GM18907 (cell line): Measurements from ENCODE around the gene CCDC63.

Experiments used
- ATAC-seq: cut with Tn5 transposase; IDR thresholded peaks from one replicate; pipeline ENCODE4 v1.9.1; 2021; ENCODE audit warnings: mild to moderate bottlenecking, moderate library complexity; ENCODE audit not compliant: unreplicated experiment

CCDC63 gene

GRCh38 chr12:110880651-110881050 is 33.9 kb downstream of the CCDC63 start:
- no peak for ATAC-seq

GRCh38 chr12:110883251-110883650 is 36.5 kb downstream of the CCDC63 start:
- ATAC-seq, result no peak

- ATAC-seq, result no peak
Observed at GRCh38 chr12:110885152-110885840, 38.5 kb downstream of the CCDC63 start.

GRCh38 chr12:110888256-110888991 is 41.6 kb downstream of the CCDC63 start:
- ATAC-seq, result no peak

- ATAC-seq, result no peak
Observed at GRCh38 chr12:110889361-110889760, 42.6 kb downstream of the CCDC63 start.

GRCh38 chr12:110893956-110894355 is 47.2 kb downstream of the CCDC63 start:
- no peak for ATAC-seq

- no peak for ATAC-seq
Observed at GRCh38 chr12:110896559-110896958, 49.8 kb downstream of the CCDC63 start.

- no peak for ATAC-seq
Observed at GRCh38 chr12:110901401-110901800, 54.6 kb downstream of the CCDC63 start.

GRCh38 chr12:110903511-110903910 is 56.7 kb downstream of the CCDC63 start:
- no peak for ATAC-seq

- ATAC-seq, result no peak
Observed at GRCh38 chr12:110906083-110906482, 59.3 kb downstream of the CCDC63 start.

GRCh38 chr12:110906516-110906915 is 59.7 kb downstream of the CCDC63 start:
- ATAC-seq, result peak; percentile 46

GRCh38 chr12:110906985-110907384 is 60.2 kb downstream of the CCDC63 start:
- no peak for ATAC-seq

- no peak for ATAC-seq
Observed at GRCh38 chr12:110907583-110907982, 60.8 kb downstream of the CCDC63 start.

GRCh38 chr12:110908377-110909152 is 61.8 kb downstream of the CCDC63 start:
- no peak for ATAC-seq

GRCh38 chr12:110912263-110912662 is 65.5 kb downstream of the CCDC63 start:
- no peak for ATAC-seq

GRCh38 chr12:110913119-110914056 is 66.6 kb downstream of the CCDC63 start:
- ATAC-seq, result peak; percentile 96

- no peak for ATAC-seq
Observed at GRCh38 chr12:110916295-110916875, 69.6 kb downstream of the CCDC63 start.

- ATAC-seq, result no peak
Observed at GRCh38 chr12:110917467-110917866, 70.7 kb downstream of the CCDC63 start.

GRCh38 chr12:110917961-110918360 is 71.2 kb downstream of the CCDC63 start:
- ATAC-seq, result no peak

- ATAC-seq, result no peak
Observed at GRCh38 chr12:110919720-110920119, 72.9 kb downstream of the CCDC63 start.
